ENCODE data around the gene MAFF. TPM values are rescaled to one million over a fixed set of nuclear protein-coding genes. Genes with fewer than 3 reads are reported as not detected.
"Not testable (repeated sequence)": the region's sequence is repeated elsewhere in the genome, so short reads cannot be mapped to it uniquely, and the experiment has no call there.

The MAFF gene
- total RNA-seq, 3 donors from 2014 or later, result 37.3 to 126 (median 85.5) TPM

GRCh38 chr22:38230916-38231315 is 29.1 kb downstream of the MAFF start:
- H3K4me1 ChIP-seq, result peaks cover 11 to 25% of the 10 kb centered on the region in 2 donors

GRCh38 chr22:38232196-38232595 is 30.4 kb downstream of the MAFF start:
- Histone ChIP-seq H3K4me1 (peaks cover 11 to 34% of the 10 kb centered on the region in 2 donors), H3K36me3 (no peaks in the 10 kb centered on the region), H3K4me3 (no peak overlapping the region), H3K27ac (peak overlapping the region; percentile 7 to 85), H3K9me3 (no peaks in the 10 kb centered on the region), H3K27me3 (no peaks in the 10 kb centered on the region)
- DNase-seq (ENCODE audit: low spot score in 2 of 2), result no peak
- TF ChIP-seq POLR2A (IDR thresholded peaks at IDR 0.05), result no peak
- no peak for TF ChIP-seq POLR2AphosphoS5 (IDR thresholded peaks at IDR 0.05)
- TF ChIP-seq CTCF (IDR thresholded peaks at IDR 0.05), result no peak
- intact Hi-C loops (cut with DNase I; ENCODE audit: low total_unique reads), result no loop called here

More at GRCh38 chr22:38230916-38231315, 29.1 kb downstream of the MAFF start:
- no peaks in the 10 kb centered on the region for H3K27me3 ChIP-seq
- H3K27ac ChIP-seq, result peak overlapping the region; percentile 85 to 87
- H3K36me3 ChIP-seq, result no peaks in the 10 kb centered on the region
- no peaks in the 10 kb centered on the region for H3K9me3 ChIP-seq
- H3K4me3 ChIP-seq, result no peak overlapping the region
- DNase-seq (ENCODE audit: low spot score in 2 of 2), result no peak
- intact Hi-C loops (cut with DNase I; ENCODE audit: low total_unique reads), result no loop called here
- no peak for TF ChIP-seq POLR2A (IDR thresholded peaks at IDR 0.05)
- no peak for TF ChIP-seq POLR2AphosphoS5 (IDR thresholded peaks at IDR 0.05)
- TF ChIP-seq CTCF (IDR thresholded peaks at IDR 0.05), result no peak

- intact Hi-C loops (cut with DNase I; ENCODE audit: low total_unique reads), result no loop called here
- peaks cover 10 to 26% of the 10 kb centered on the region in 2 donors for H3K4me1 ChIP-seq
- no peaks in the 10 kb centered on the region for H3K36me3 ChIP-seq
- no peak for DNase-seq (ENCODE audit: low spot score in 2 of 2)
- H3K4me3 ChIP-seq, result no peak overlapping the region
- TF ChIP-seq POLR2A (IDR thresholded peaks at IDR 0.05) (no peak), CTCF (IDR thresholded peaks at IDR 0.05) (no peak), POLR2AphosphoS5 (IDR thresholded peaks at IDR 0.05) (no peak)
- no peaks in the 10 kb centered on the region for H3K27me3 ChIP-seq
- no peaks in the 10 kb centered on the region for H3K9me3 ChIP-seq
- peak overlapping the region in 1 of 2 donors; percentile 7 for H3K27ac ChIP-seq
Measured at GRCh38 chr22:38233427-38233826, 31.6 kb downstream of the MAFF start.

GRCh38 chr22:38233856-38234255 is 32.1 kb downstream of the MAFF start:
- H3K4me3 ChIP-seq; H3K36me3 ChIP-seq; intact Hi-C loops (cut with DNase I; ENCODE audit: low total_unique reads); H3K27me3 ChIP-seq; H3K9me3 ChIP-seq; DNase-seq (ENCODE audit: low spot score in 2 of 2): not testable (repeated sequence)
- peak overlapping the region in 1 of 2 donors; percentile 25 for H3K27ac ChIP-seq
- peaks cover 7 to 26% of the 10 kb centered on the region in 2 donors for H3K4me1 ChIP-seq

GRCh38 chr22:38235240-38235850 is 33.6 kb downstream of the MAFF start:
- H3K9me3 ChIP-seq, result no peaks in the 10 kb centered on the region
- DNase-seq (ENCODE audit: low spot score in 2 of 2), result no peak
- TF ChIP-seq POLR2A (IDR thresholded peaks at IDR 0.05) (no peak), CTCF (IDR thresholded peaks at IDR 0.05) (no peak), POLR2AphosphoS5 (IDR thresholded peaks at IDR 0.05) (no peak)
- H3K27ac ChIP-seq, result peak overlapping the region; percentile 75 to 80
- no peak overlapping the region for H3K4me3 ChIP-seq
- peaks cover 4 to 29% of the 10 kb centered on the region in 2 donors for H3K4me1 ChIP-seq
- H3K36me3 ChIP-seq, result no peaks in the 10 kb centered on the region
- no peaks in the 10 kb centered on the region for H3K27me3 ChIP-seq
- intact Hi-C loops (cut with DNase I; ENCODE audit: low total_unique reads), result no loop called here
